PC-3 (cell line): ENCODE measurements around the gene ACTG1. TPM values are rescaled to one million over a fixed set of nuclear protein-coding genes. Genes with fewer than 3 reads are reported as not detected.

Experiments
- ATAC-seq: fragments of 200-7000 bp; cut with Tn5 transposase; 2 replicates; pipeline ENCODE4 v1.9.1; 2020; ENCODE audit warnings: mild to moderate bottlenecking, moderate library complexity
- BruUV-seq: library from RNA; stranded (reverse); fragments of 400-500 nt; replicated peaks from 2 replicates; lab custom pipeline; 2021; lab: Mats Ljungman, UMichigan
- CTCF ChIA-PET: fragments of 300-600 bp; sonication (Branson Sonifier 250); formaldehyde crosslinking; loops from one replicate; lab custom pipeline; 2022; ENCODE audit warnings: antibody characterized with exemption; lab: Charles Lee
- POLR2A ChIA-PET: fragments of 300-600 bp; sonication (Branson Sonifier 250); formaldehyde crosslinking; loops from one replicate; lab custom pipeline; 2022; ENCODE audit warnings: antibody characterized with exemption; ENCODE audit not compliant: unreplicated experiment; lab: Charles Lee
- DNase-seq: peaks from one replicate; pipeline ENCODE4 v3.0.0-alpha.2; 2015
- H2AFZ ChIP-seq: fragments of 300-600 bp; sonication (generic); 2 replicates; pipeline ENCODE4 v1.6.0; 2016; ENCODE audit warnings: antibody characterized with exemption, low read length
- H3F3A ChIP-seq: fragments of 300-600 bp; sonication (generic); one replicate; pipeline ENCODE4 v1.6.0; 2017; ENCODE audit warnings: antibody characterized with exemption, low read length, control low read depth, mild to moderate bottlenecking; ENCODE audit not compliant: unreplicated experiment
- H3K27ac ChIP-seq: fragments of 300-600 bp; sonication (generic); 2 replicates; pipeline ENCODE4 v1.5.1; 2016; ENCODE audit warnings: mild to moderate bottlenecking, low read length
- H3K27me3 ChIP-seq: fragments of 300-600 bp; sonication (generic); 2 replicates; pipeline ENCODE4 v1.6.1; 2016; ENCODE audit warnings: low read length, mixed read lengths
- H3K36me3 ChIP-seq: fragments of 300-600 bp; sonication (generic); 2 replicates; pipeline ENCODE4 v1.6.1; 2016; ENCODE audit warnings: low read depth, mixed run types, low read length, mixed read lengths
- H3K4me1 ChIP-seq: fragments of 300-600 bp; sonication (generic); 2 replicates; pipeline ENCODE4 v1.5.1; 2016; ENCODE audit warnings: low read length; ENCODE audit not compliant: insufficient read depth
- H3K4me2 ChIP-seq: fragments of 300-600 bp; sonication (generic); 2 replicates; pipeline ENCODE4 v1.6.0; 2016; ENCODE audit warnings: low read length
- H3K4me3 ChIP-seq: fragments of 300-600 bp; sonication (generic); 2 replicates; pipeline ENCODE4 v1.5.1; 2016; ENCODE audit warnings: mild to moderate bottlenecking, low read length, mixed read lengths
- H3K79me2 ChIP-seq: fragments of 300-600 bp; sonication (generic); 2 replicates; pipeline ENCODE4 v1.6.1; 2017; ENCODE audit warnings: low read length, mixed read lengths
- H3K9ac ChIP-seq: fragments of 300-600 bp; sonication (generic); 2 replicates; pipeline ENCODE4 v1.6.0; 2016; ENCODE audit warnings: mild to moderate bottlenecking, low read length
- H3K9me2 ChIP-seq: fragments of 300-600 bp; sonication (generic); replicated peaks from 2 replicates; pipeline ENCODE4 v1.6.1; 2016; ENCODE audit warnings: mixed run types, low read length, mixed read lengths
- H3K9me3 ChIP-seq: fragments of 300-600 bp; sonication (generic); 2 replicates; pipeline ENCODE4 v1.6.1; 2016; ENCODE audit warnings: low read length, mixed read lengths
- H4K20me1 ChIP-seq: fragments of 300-600 bp; sonication (generic); 2 replicates; pipeline ENCODE4 v1.6.1; 2016; ENCODE audit warnings: low read length, mixed read lengths
- CTCF ChIP-seq: fragments of 300-600 bp; sonication (generic); conservative IDR thresholded peaks from 2 replicates; pipeline ENCODE4 v1.5.1; 2017; ENCODE audit warnings: antibody characterized with exemption, low read depth, mild to moderate bottlenecking, low read length
- EZH2 ChIP-seq: fragments of 300-600 bp; sonication (generic); IDR thresholded peaks from one replicate; pipeline ENCODE4 v1.6.1; 2017; ENCODE audit warnings: antibody characterized with exemption, mild to moderate bottlenecking, low read length; ENCODE audit not compliant: unreplicated experiment
- EZH2phosphoT487 ChIP-seq: fragments of 300-600 bp; sonication (generic); IDR thresholded peaks from 2 replicates; pipeline ENCODE4 v1.6.1; 2018; ENCODE audit warnings: mild to moderate bottlenecking, antibody characterized with exemption, low read length, borderline replicate concordance
- intact Hi-C: fragments of 100-400 bp; cut with micrococcal nuclease; formaldehyde crosslinking; loops from 2 replicates; pipeline ENCODE4 v1.9.0; 2023
- total RNA-seq: library from RNA; depleted of rRNA; stranded (reverse); fragments of >200 nt; gene quantifications from 2 replicates; pipeline ENCODE4 v1.2.3, GENCODE V29; 2014

The ACTG1 gene
- total RNA-seq, 1 experiment from 2014 or later: 4,503 TPM

- H3K79me2 ChIP-seq: peaks cover 72% of the 10 kb centered on the region
- ATAC-seq (no peak; the same call in 1 of the 2 replicates), DNase-seq (no peak)
- peaks cover 29% of the 10 kb centered on the region for H3K36me3 ChIP-seq
- peak overlapping the region; percentile 42 for H3K27ac ChIP-seq
- peaks cover 22% of the 10 kb centered on the region for H3F3A ChIP-seq
- H3K9ac ChIP-seq: peak overlapping the region; percentile 91
- H3K4me2 ChIP-seq: peak overlapping the region; percentile 88
- H3K4me1 ChIP-seq: peaks cover 34% of the 10 kb centered on the region
- TSS peak; percentile 62 for BruUV-seq
- H3K4me3 ChIP-seq: peak overlapping the region; percentile 99
- ChIA-PET CTCF (no interaction called here), POLR2A (interaction anchor here (0.6 to 0.7 kb wide), 3 partner anchors 28 to 218 kb away, joined by 3 to 11 read pairs (median 5); no protein-coding TSS in a partner anchor)
- no peaks in the 10 kb centered on the region for H3K9me3 ChIP-seq
- H3K27me3 ChIP-seq: no peaks in the 10 kb centered on the region
- TF ChIP-seq EZH2 (no peak), EZH2phosphoT487 (no peak), CTCF (no peak)
- peaks cover 39% of the 10 kb centered on the region for H4K20me1 ChIP-seq
- intact Hi-C loops: loop anchor here (10.0 kb wide), 1 partner anchor 117 kb away; the partner anchor contains the start of gene BAHCC1
- no peaks in the 10 kb centered on the region for H3K9me2 ChIP-seq
- H2AFZ ChIP-seq: no peak overlapping the region
Measured at GRCh38 chr17:81511804-81512561, 616 bp downstream of the ACTG1 start.

- Histone ChIP-seq H3K9me2 (no peaks in the 10 kb centered on the region), H3K79me2 (peaks cover 67% of the 10 kb centered on the region), H3K27ac (no peak overlapping the region), H3K4me2 (peak overlapping the region; percentile 88), H3K9me3 (no peaks in the 10 kb centered on the region), H3K4me1 (peaks cover 31% of the 10 kb centered on the region), H3K27me3 (no peaks in the 10 kb centered on the region), H2AFZ (no peak overlapping the region), H3K9ac (peak overlapping the region; percentile 91), H3K4me3 (peak overlapping the region; percentile 99), H3K36me3 (peaks cover 29% of the 10 kb centered on the region), H4K20me1 (peaks cover 39% of the 10 kb centered on the region), H3F3A (peaks cover 22% of the 10 kb centered on the region)
- ChIA-PET POLR2A (interaction anchor here (0.5 to 0.6 kb wide), 2 partner anchors 218 to 352 kb away, joined by 3 to 11 read pairs; no protein-coding TSS in a partner anchor), CTCF (no interaction called here)
- no TSS peak for BruUV-seq
- DNase-seq (no peak), ATAC-seq (no peak)
- TF ChIP-seq CTCF (no peak), EZH2phosphoT487 (no peak), EZH2 (no peak)
- intact Hi-C loops: loop anchor here (10.0 kb wide), 1 partner anchor 117 kb away; the partner anchor contains the start of gene BAHCC1
Measured at GRCh38 chr17:81511554-81511803, 1.1 kb downstream of the ACTG1 start.
